NCI-H2227 (cell line): ENCODE data around the gene GATB.
A peak's percentile ranks its signal among the peaks of the same experiment; 100 is the strongest.
"Not testable (repeated sequence)": the region's sequence is repeated elsewhere in the genome, so short reads cannot be mapped to it uniquely, and the experiment has no call there.

Experiments
- DNase-seq: peaks from one replicate; lab custom pipeline; 2025; ENCODE audit not compliant: unreplicated experiment; lab: John Stamatoyannopoulos, UW

Gene GATB

DNA sequence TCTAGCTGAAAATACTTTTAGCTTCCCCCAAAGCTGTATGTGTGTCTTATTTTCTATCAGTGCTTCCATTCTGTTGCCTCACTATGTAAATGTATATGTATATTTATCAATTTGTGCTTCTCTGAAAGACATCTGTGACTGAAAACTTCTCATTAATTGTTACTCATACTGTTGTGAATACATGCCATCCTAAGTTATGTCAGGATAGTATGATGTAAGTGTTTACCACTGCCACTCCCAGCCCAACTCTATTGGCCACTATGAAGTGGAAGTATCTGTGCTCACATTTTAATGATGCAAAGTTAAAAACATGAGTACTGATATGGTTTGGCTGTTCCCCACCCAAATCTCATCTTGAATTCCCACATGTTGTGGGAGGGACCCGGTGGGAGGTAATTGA, 24.4 kb downstream of the GATB start:
- DNase-seq, result no peak

DNA sequence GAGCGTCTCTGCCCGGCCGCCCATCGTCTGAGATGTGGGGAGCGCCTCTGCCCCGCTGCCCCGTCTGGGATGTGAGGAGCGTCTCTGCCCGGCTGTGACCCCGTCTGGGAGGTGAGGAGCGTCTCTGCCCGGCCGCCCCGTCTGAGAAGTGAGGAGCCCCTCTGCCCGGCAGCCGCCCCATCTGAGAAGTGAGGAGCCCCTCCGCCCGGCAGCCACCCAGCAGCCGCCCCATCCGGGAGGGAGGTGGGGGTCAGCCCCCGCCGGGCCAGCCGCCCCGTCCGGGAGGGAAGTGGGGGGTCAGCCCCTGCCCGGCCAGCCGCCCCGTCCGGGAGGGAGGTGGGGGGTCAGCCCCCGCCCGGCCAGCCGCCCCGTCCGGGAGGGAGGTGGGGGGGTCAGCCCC, 29.1 kb downstream of the GATB start:
- DNase-seq, result not testable (repeated sequence)

DNA sequence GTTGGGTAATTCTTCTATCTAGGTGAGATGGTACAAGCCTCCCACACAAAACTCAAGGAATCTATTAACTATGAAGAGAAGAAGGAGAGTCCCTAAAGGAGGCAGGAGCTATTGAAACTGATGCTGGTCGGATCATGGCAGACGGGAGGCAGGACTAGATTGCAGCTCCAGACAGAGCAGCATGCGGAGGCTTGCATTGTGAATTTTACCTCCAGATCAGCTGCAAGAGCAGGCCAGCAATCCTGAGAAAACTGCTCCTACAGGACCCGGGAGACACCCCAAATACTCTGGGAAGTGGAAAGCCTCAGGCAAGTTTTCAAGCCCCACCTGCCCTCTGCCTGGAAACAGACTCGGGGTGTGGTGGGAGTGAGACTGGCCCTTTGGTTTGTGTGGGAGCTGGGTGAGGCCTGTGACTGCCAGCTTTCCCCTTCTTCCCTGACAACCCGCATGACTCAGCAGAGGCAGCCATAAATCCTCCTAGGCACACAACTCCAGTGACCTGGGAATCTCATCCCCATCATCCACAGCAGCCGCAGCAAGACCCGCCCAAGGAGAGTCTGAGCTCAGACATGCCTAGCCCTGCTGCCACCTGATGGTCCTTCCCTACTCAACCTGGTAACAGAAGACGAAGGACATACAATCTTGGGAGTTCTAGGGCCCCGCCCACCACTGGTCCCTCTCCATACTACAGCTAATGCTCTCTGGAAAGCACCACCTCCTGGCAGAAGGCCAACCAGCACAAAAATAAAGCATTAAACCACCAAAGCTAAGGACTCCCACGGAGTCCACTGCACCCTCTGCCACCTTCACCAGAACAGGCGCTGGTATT, 30.9 kb downstream of the GATB start:
- DNase-seq, result no peak

DNA sequence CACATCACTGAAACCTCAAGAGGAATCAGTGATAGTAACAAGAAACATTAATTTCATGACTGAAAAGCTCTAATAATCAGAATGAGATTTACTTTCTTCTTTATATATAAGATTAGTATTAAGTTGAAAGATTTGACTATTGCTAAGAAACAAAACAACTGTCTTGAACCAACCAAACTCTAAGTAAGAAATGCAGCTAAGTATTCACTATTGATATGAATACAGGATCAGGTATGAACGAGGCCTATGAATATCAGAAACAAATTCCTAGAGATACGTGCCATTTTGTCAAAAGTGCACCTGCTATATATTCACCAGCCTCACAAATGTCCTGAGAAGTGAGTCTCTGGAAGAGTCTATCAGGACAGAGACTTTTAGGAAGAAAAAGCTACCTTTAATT, 32.1 kb downstream of the GATB start:
- no peak for DNase-seq

DNA sequence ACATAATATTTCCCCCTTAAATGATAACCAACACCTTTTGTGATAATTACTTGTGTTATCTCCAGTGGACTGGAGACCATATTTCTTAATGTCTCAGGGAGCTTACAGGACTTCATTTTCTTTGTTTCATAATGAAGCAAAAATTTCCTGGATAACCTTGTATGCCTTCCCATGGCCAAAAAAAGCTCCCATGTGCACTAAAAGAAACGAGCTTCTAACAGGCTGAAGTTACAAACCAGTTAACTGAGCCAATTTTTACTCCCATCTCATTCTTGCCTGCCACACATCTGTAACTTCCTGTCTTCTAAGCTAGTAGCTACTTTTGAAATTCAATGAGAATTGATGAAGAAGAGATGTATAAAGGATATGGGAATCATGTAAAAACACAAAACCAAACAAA, 32.8 kb downstream of the GATB start:
- no peak for DNase-seq

DNA sequence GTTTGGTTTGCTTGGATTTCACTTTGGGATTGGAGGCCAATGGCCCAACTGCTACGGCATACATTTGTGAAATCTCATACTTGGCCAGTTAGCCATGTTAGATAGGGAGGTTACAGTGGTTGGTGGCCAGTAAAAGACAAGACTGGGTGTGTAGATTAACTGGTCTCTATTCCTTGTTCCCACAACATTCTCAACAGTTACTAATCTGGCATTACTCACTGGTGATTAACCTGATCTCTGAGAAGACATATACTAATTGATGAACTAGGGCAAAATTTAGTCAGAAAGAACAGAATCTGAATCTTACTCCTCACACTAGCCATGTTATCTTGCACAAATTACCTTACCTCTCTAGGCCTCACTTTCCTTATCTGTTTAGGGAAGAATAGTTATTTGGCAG, 33.4 kb downstream of the GATB start:
- no peak for DNase-seq

DNA sequence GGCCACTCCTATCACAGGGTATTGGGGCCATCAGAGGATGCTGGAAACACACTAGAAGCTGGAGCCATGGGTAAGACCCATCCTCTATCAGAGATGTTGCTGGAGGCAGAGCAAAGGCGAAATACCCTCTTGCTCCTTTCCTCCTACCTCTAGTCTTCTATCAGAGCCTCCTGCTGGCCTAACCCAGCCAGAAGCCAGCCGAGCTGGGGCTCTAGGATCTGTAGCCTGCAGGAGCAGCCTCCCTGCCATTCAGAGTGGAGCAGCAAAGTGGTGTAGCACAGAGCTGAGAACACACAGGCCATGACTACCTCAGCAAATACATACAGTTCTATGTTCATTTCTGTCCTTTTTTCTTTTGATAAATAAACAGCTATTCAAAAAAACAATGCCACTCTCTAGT, 35.7 kb downstream of the GATB start:
- no peak for DNase-seq

DNA sequence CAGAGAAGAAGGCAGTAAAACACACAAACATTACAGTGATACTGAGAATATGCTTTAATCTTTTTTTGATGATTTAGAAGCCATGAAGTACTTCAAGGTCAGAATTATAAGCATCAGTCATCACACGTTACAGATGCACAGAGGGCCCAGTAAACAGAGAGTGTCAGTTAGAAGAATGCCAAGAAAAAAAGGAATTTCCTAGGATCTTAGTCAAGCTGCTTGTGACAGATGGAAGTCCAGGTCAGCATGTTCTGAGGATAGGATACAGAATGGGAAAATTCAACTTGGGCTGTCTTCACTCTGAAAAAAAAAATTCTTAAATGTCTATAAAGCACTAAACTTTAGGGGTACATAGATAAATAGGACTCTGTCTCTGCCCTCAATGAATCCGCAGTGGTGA, 38.9 kb downstream of the GATB start:
- DNase-seq, result no peak

DNA sequence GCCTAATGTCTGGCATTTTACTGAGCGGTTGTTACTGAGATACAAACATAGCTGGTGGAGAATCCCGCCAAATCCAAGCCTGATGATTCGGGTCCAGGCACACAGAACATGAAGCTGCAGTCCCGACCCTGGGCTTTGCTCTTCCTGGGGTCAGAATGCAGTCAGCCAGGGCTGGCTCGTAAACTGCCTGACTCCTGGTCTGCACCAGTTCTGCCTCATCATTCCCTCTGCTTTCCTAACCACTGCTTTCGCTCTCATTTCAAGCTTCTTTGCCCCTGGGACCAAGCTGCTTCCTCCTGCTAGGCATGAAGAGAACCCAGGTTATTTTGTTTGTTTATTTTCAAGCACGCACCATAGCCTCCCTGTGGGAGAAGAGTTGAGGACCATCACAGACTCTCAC, 39.3 kb downstream of the GATB start:
- no peak for DNase-seq

DNA sequence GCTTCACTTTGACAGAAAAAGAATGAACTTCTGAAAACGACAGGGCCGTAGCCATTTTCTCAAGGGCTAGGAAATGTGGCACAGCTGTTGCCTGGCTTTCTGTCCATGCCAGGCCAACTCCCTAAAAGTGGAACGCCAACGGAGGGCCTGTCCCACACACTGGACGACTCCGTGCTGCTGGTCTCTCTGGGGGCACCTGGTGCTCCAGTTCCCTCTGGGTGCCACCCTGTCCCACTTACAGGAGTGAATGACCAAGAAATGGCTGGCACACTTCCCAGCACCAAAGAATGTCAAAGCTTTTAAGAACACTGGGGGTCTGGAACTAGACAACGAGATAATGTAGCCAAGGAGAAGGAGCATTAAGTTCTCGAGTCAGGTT, 40.9 kb downstream of the GATB start:
- DNase-seq, result no peak

DNA sequence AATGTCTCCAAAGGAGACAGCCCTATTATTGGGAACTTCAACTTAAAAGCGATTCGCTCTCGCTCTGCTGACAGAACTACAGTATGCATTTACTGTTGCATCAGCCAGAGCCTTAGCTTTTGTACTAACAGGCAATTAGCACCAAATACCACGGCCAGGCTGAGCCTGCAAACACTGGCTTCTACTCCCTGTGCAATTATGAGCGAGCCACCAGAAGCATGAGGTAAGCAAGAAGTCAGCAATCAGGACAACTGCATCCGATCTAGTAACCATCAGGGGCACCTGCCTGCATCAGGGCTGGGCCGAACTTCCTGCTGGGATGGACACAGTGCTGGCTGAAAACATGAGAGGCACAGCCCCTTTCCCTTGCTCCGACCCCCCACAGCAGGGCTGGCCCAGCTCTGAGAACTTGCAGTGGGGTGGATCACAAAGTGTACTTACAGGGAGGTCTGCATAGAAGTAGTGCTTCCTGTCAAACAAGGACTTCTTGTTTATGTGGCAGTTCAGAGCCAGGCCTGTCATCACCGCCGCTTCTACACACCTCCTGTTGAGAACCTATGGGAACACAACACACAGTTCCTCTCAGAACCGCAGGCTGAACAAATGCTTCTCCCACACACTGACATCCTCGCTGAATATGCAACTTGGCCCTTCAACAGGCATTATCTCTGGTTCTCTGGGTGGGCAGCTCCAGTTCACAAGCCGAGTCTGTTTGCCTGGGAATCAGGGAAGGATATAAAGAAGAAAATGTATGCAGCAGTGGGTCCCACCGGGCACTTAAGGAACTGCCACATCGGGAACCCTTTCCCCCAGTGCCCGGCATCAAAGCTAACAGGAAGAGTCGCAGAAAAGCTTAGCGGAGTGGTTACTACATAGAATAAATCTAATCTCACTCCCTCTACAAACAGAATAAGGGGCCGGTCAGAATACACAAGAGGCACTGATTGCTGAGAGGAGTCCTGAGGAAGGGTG, 41.5 kb downstream of the GATB start:
- peak; percentile 40 for DNase-seq

DNA sequence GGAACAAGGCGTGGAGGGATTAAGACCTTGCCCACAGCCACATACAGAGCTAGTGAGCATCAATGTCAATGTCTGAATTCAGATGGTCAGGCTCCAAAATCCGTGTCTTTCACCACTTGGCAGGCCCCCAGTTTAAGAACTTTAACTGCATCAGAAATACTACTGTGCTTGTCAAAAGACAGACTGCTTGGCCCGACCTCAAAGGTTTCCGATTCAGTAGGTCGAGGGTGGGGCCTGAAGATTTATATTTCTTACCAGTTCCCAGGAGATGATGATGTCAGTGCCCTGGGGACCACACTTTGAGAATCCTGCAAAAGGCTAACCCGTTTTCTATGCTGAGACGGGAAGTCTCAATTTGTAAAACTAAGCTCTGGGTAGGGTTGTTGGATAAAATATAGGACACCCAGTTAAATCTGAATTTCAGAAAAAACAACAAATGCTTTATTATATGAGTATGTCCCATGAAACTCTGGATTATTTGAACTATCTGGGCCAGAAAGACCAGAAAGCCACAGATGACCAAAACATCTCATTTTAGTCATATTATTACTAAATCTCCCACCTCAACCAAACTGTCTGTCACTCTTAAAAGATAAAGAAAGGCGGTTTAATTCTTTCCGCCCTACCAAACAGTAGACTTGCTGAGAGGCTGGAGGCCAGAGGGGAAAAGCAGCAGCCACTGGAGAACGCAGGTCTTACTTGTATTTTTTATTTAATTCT, 42.7 kb downstream of the GATB start:
- DNase-seq, result no peak

DNA sequence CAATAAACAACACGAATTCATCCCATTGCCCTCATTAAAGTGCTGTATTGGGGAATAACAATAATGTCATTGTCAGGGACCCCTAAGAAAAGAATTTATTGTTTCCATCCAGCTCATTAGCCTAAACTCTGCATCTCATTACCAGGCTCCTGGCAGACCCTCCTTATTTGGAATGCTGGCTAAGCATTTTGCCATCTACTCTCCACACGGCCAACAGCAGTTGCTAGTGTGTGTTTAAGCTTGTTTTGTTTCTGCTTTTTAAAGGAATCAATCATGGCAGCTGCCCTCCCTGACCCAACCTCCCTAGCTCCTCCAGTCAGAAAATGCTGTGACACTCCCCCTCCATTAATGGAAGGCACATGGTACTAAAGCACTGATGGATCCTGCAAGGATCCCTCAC, 43.5 kb downstream of the GATB start:
- peak; percentile 59 for DNase-seq

DNA sequence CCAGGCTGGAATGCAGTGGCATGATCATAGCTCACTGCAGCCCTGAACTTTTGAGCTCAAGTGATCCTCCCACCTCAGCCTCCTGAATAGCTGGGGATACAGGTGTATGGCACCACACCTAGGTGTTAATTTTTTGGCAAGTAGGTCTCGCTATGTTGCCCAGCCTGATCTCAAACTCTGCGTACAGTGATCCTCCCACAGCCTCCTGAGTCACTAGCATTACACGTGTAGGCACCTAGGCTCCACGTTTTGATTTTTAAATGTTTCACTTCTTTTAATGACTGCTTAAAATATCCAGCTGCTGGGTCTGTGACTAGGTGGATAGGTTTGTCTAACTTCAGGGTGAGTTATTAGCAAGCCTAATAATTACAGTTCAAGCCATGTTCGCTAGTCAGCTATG, 44.5 kb downstream of the GATB start:
- DNase-seq, result no peak

DNA sequence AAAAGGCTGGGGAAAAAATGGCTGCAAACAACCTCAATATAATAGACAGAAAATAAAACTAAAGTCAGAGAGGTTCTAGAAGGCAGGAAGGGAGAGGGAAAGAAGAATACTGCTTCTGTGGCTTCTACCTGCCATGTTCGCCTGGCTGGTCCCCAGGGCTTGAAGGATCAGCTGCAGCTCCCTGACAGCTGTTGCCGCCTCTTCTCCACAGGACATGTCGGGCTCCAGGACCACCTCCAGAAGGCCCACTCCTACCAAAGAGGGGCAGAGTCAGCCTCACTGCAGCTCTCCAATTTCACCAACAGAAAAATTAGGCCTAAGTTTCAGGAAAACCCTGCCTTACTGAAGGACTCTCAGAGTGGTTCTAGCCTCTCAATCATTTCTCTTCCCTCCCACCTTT, 44.9 kb downstream of the GATB start:
- DNase-seq, result peak; percentile 73

DNA sequence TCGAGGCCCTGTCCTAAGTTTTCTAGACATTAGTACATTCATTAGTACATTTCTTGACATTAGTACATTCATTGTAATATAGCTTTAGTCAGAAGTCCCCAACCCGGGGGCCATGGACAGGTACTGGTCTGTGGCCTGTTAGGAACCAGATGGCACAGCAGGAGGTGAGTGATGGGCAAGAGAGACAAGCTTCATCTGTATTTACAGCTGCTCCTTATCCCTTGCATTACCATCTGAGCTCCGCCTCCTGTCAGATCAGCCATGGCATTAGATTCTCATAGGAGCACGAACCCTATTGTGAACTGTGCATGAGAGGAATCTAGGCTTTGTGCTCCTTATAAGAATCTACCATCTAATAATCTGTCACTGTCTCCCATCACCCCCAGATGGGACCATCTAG, 48.0 kb downstream of the GATB start:
- no peak for DNase-seq

DNA sequence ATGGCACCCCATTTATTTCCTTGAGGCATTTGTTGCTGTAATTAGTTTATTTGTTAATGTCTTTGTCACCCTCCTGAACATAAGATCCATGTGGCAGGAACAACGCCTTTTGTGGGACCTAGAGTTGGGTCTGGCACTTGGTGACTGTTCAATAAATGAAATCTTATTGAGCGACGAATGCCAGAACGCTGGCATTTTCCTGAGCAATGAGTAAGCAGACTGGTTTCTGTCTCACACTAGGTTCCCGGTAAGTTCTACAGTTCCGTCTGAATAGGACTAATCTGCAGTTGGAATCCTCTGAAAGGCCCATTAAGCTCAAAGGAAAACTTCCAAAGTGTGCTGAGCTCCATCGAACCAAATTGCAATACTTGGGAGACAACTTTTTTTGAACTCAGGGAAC, 49.2 kb downstream of the GATB start:
- no peak for DNase-seq

DNA sequence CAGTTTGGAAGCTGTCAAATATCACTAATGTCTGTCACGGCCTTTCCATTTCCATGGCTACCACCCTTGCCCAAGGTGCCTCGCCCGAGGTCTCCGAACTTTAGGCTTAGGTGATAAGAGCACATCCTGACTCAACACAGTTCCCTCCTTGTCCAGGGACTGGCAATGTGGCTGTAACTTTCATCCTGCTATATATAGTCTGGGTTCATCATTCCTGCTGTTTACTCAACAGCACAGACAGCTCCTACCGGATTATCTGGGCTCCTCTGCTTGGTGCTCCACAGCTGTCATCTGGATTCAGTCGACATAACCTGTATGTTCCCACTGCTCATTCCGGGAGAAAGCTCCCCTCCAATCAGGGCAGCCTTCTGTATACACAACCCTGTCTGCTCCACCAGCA, 51.2 kb downstream of the GATB start:
- no peak for DNase-seq

DNA sequence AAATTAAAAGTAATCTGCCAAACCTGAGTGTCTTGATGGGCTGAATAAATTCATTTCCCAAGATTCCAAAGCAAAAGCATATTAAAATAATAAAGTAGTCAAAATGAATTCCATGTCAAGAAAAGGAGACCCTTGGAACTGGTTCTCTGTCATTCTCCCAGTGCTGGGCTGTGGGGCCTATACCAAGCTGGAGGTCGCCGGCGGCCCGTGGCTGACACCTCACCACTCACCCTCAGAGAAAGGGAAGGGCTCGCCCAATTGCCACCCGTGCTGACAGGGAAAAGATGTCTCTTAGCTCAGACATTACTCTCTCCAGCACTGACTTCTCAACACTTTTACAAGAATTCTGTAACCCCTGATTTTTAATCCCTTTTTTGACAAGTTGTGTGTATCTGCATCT, 51.7 kb downstream of the GATB start:
- DNase-seq, result no peak

DNA sequence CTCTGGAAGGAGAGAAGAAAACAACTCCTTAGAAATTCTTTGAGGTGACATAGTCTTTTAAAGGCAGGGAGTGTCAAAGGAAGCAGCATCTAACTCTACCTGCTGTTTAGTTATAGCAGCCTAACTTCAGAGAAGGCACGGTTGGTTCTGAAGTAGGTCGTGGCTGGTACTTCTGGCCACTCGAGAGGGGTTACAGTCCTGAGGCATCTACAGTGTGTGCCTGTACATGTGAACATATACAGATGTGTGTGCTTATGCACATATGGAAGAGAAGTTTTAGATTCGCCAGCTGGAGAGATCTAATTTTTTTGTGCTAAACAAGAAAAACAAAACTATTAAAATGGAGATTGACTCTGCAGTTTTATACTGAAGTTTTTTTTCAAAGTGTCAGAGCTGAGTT, 52.7 kb downstream of the GATB start:
- DNase-seq, result no peak

DNA sequence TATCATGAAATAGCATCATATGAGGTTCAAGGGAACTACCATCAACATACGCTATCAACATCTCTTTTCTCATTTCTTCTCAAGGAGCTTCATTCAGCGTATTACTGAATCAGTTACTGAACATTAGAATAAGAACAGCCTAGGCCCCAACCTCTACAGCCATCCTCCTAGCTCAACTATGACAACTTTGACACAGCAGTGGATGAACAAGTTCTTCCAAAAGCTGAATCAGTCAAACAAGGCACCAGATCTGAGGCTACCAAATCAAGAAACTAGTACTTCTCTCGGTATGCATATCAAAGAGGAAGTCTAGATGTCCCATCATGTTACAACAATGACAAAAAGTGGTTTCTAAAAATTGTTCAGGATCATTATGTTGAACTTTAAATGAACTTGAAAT, 57.4 kb downstream of the GATB start:
- DNase-seq, result no peak

DNA sequence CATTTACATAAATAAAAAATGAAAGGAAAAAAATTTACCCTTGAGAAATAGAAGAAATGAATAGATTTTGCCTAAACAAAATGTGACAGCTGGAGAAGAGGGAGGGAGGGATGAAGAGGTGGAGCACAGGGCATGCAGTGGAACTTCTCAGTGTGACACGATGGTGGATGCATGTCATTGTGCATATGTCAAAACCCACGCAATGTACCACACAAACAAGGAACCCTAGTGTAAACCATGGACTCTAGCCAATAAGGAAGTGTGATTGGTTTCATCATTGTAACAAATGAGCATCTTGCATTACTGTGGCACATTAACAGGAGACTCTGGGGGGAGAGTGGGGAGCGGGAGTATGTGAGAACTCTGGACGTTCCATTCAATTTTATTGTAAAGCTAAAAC, 58.6 kb downstream of the GATB start:
- no peak for DNase-seq
